OCI-LY1 (cell line): ENCODE measurements around the gene AK2.

Experiments
- CTCF ChIP-seq: fragments of 200-600 bp; sonication (generic), shearing (Covaris generic); IDR thresholded peaks from 2 replicates; pipeline ENCODE4 v1.5.1; 2017; ENCODE audit warnings: mild to moderate bottlenecking, antibody characterized with exemption, low read length, moderate library complexity, mixed read lengths
- EZH2 ChIP-seq: fragments of 200-600 bp; sonication (generic), shearing (Covaris generic); IDR thresholded peaks from 2 replicates; pipeline ENCODE4 v1.8.0; 2017; ENCODE audit warnings: borderline replicate concordance, mixed run types, mild to moderate bottlenecking, antibody characterized with exemption, low read length, moderate library complexity, mixed read lengths

DNA sequence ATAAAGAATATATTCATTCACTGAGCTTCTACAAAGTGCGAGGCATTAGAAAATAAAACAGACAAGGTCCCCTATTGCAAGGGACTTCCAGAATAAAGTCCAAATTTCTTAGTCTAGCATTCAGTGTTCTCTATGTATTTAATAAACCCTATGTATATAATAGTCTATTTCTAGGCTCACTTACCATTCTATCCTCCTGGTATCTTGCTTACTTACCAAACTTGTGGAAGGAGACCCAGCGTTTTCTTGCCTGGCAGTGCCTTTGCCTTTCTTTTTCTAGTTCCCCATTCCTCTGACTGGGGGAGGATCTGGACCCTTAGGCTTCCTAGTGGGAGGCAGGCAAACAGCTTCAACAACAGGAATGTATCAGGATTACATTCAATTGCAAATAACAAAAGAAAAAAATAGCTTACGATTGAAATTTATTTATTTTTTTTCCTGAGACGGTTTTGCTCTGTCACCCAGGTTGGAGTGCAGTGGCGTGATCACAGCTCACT, 71.4 kb downstream of the AK2 start:
- TF ChIP-seq CTCF (no peak), EZH2 (no peak)
